Fibroblast of skin of left quadriceps (primary cell): ENCODE measurements around the gene GTSE1.

ENCODE experiments used
- DNase-seq, 2 experiments: peaks; one replicate each; pipeline ENCODE4 v3.0.0-alpha.2; 2013; ENCODE audit warnings: low read depth in 2 of 2

The GTSE1 gene

DNA sequence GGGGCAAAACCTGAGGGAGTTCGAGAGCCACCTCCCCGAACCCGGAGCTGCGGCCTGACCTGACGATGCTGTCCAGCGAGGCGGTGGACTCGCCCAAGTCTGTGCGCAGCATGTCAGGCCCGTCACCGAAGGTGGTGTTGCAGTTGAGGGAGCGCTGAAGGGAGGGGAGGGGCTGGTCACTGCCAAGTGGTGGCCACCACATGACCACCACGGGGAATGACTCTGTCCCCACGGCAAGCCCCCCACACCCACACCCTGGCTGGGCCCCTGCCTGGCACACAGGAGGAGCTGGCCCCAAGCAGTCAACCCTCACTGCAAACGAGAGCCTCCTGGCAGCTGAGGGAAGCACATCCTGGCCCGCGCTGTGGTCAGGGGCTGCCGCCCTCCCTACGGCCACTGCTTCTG, 69.7 kb downstream of the GTSE1 start:
- DNase-seq = no peak

DNA sequence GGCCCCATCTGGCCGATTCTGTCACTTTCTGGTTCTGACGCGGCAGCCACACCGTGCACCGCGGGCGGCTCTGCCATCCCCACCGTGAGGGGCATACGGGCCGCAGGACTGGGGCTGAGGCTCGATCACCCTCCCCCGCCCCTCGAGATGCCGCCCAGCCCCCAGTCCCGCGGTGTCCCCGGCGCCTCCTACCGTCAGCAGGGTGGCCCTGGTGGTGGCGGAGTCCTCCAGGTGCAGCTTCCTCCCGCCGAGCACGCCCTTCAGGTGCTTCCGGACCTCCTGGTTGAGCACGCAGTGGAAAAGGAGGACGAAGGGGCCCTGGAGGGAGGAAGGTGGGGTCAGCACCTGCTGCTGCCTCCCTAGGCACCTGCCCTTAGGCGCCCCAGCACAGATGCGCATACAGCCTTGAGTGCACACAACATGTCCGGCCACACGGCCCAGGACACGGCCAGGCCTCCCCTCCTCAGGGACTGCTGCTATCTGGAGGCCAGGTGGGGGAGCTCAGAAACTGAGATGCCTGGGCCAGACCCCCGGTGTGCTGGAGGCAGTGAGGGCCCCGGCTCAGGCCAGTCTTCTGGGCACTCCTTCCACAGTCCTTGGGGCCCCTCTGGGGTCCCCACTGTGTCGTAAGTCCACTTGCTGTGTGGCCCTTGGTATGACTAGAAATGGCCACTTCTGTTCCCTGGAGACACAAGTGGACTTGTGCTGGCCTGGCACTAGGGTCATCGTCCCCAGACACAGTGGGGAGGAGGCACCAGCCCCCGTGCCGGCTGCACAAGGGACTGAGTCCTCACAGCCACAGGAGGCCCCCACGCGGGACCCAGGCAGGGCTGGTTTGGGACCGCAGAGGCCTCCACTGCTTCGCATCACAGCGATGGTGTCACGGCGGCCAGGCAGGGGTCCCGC, 70.4 kb downstream of the GTSE1 start:
- no peak for DNase-seq

DNA sequence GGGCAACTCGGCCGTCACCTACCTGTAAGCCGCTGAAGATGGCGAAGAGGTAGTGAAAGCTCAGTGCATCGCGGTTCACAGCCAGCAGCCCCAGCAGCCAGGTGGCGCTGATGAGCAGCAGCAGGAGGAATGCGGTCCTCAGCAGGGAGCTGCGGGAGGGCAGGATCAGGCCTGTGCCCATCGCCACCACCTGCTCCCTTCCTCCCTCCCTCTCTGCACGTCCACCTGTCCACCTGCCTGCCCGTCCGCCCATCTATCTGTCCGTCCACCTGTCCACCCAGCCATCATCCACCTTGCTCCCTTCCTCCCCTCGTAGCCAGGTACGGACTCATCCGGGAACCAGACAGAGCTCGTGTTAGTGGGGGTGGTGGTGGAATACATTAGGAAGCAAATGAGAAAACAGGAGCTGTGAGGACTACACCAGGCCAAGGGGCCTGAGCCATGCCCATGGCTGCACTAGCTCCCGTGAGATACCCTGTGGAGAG, 71.1 kb downstream of the GTSE1 start:
- DNase-seq = peak; percentile 5 to 7

DNA sequence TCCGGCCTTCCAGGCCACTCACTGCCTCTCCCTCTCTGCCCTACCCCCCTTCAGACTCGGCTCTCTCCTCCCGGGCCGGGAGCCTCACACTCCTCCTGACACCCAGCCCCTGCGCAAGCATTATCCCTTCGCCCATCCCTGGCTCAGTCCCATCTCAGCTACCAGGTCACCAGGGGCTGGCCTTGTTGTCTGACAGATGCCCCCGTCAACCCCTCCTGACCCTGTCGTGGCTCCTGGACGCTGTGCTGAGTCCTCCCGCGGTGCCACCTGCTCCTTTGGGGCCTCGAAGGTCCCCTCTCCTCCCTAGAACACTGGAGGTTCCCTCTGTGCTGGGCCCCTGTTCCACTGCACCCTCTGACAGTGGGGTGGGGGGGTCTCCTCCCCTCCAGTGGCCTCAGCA, 71.8 kb downstream of the GTSE1 start:
- DNase-seq = no peak

DNA sequence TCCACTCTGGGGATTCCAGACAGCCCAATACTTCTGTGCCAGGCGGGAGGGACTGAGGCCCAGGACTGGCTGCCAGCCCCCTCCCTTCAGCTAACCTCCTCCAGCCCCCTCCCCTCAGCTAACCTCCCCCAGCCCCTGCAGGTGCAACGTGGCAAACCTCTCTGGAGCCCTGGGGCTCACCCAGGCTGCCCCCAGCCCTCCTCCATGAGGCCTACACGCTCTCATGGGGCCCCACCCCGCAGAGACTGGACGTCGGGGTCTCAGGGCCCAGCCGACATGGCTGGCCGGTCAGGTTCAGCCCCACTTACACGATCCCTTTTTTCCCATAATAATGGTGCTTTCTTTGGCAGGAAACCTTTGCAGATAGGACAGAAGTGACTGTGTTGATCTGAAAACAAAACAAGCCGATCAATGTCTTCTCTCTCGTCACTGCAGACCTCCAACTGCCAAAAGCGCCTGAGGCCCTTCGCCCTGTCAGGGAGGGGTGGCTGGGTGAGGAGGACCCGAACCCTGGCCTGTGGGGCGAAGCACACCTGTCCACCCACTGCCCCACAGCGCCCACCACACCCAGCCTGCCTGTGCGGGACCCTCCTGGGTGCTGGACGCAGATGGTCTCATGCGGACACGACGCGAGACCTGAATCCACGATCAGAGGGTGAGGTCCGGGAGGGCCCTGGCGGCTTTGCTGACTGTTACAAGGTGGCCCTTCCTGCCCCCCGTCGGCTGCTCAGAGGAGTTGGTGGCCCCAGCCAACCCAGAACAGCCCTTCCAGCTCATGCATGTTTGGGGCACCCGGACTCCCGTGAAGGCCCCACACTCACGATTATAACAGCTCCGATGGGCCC, 72.4 kb downstream of the GTSE1 start:
- no peak for DNase-seq

DNA sequence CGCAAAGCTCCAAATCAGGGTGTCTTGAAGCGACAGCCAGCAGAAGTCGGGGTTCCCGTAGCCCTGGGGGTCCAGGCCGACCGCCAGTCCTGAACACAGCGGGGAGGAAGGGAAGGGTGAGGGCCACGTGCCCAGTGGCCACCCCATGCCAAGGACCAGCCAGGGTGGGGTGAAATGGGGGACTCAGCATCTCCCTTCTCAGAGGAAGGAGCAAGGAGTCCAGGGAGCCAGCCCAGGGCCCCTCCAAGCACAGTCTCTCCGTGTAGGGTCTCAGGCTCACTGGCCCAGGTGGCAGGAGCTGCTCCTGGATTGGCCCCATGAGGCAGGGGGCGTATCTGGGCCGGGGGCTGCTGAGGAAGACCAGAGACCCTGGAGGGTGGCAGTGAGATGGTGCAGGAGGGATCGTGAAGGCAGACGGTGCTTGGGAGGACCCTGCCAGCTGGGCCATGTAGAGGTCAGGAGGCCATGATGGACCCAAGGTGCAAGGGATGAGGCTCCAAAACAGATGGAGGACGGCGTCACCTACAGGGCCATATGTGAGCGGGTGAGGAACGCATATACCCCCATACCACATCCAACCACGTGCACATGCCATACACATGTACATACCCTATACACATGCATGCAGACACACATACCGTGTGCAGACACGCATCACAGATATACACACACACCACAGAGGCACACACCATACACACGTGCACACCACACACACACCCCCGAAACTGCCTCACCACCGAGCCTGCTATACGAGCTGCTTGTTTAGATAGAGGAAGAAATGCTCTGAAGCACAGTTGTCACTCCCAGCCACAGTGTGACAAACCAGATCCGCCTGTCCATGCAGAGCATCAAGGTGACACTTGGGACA, 73.3 kb downstream of the GTSE1 start:
- DNase-seq = no peak

DNA sequence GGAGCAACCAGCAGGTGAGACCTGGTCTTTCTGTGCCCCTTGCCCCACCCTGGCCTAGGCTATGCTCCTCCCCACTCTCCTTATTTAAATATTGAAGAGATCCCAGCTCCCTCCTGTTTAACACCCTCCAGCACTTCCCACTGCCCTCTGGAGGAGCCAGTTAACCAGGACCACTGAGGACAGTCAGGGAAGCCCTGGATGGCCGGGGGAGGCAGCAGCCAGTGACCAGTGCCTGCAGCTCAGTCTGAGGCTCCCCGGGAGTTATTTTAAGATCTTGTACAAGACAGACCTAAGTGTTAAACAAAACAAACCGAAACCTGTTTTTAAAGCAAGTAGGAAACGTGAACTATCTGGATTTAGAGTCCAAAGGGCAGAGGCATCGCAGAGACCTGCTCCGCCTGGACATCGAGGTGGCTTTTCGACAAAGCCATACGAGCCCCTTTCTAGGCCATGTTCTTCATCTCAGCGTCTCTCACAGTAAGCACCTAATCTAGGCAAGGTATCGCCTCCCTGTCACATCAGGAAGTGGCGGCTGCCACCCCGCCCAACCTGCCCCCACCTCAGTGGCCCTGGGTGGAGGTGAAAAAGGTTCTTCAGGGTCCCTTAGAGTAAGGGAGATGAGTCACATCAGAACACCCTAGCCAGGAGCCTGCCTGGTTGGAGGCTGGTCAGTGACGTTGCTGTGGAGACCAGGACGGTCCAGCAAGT, 74.1 kb downstream of the GTSE1 start:
- no peak for DNase-seq

DNA sequence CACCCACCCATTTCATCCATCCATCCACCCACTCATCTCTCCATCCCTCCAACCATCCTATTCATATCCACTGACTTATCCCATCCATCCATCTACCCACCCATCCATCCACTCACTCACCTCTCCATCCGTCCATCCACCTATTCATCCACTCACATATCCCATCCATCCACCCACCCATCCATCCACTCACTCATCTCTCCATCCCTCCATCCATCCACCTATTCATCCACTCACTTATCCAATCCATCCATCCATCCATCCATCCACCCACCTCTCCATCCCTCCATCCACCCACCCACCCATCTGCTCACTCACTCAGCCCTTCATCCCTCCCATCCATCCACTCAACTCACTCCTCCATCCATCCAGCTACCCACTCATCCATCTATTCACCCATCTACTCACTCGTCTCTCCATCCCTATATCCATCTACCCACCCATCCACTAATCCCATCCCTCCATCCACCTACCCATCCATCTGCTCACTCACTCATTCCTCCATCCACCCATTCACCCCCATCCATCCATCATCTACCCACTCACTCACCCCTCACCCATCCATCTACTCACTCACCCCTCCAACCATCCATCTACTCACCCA, 75.1 kb downstream of the GTSE1 start:
- no peak for DNase-seq

DNA sequence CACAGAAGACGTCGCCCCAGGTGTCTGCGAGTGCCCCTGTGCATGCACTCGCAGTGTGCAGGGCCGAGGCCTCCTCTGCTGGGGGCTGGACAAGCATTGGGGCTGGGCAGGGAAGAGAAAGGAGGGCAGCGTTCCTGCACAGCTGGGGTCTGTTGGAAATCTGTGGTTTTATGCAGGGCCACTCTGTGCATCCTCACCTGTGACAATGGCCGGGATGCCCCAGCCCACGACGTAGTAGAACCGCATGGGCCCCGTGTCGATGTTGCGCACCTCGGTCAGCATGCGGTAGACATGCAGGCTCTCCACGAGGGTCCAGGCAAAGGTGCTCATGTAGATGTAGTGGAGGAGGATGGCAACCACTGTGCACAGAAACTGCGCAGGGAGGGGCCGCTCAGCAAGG, 76.0 kb downstream of the GTSE1 start:
- DNase-seq = no peak

DNA sequence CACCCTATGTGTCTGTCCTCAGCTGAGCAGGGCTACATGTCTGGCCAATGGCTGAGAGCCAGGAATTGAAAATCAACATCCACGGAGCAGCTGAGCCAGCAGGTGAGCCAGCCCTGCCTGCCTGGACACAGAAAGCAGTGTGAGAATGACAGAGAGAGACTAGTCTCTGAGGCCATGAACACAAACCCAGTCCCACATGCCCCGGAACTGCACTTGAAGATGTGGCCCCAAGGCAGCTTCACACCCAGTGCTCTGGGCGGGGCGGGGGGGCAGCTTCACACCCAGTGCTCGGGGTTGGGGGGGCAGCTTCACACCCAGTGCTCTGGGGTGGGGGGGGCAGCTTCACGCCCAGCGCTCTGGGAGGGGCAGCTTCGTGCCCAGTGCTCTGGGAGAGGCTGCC, 76.5 kb downstream of the GTSE1 start:
- DNase-seq = no peak

DNA sequence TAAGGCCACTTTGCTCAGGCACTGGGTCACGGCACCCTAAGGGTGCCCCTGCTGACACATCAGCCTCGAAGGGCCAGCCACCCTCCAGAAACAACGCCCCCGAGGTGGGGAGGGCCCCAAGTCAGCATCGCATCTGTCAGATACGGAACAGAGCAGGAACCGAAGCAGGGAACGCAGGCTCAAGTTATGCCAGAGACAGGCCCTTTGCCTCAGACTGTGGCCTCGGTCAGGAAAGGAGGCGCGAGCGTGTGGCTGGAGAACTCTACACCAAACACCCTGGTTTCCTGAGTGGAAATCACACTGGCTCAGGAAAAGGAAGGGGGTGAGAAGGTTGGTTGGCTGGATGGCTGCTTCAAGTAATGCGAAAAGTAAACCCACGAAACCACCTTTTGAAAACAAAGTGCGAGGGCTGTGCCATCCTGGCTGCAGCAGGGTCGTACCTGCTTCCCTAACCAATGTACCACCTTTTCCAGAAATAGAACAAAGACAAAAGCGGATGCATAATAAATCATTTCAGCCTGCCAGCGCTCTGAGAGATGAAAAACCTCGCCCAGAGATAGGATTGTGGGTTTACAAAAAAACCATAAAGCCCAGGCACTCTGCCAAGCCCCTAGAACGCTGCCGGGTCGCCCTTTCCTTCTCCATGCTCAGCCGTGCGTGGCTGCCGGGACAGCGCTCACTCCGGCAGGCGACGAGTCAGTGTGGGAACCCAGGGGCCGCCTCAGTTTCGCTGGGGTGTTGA, 77.4 kb downstream of the GTSE1 start:
- DNase-seq = no peak

DNA sequence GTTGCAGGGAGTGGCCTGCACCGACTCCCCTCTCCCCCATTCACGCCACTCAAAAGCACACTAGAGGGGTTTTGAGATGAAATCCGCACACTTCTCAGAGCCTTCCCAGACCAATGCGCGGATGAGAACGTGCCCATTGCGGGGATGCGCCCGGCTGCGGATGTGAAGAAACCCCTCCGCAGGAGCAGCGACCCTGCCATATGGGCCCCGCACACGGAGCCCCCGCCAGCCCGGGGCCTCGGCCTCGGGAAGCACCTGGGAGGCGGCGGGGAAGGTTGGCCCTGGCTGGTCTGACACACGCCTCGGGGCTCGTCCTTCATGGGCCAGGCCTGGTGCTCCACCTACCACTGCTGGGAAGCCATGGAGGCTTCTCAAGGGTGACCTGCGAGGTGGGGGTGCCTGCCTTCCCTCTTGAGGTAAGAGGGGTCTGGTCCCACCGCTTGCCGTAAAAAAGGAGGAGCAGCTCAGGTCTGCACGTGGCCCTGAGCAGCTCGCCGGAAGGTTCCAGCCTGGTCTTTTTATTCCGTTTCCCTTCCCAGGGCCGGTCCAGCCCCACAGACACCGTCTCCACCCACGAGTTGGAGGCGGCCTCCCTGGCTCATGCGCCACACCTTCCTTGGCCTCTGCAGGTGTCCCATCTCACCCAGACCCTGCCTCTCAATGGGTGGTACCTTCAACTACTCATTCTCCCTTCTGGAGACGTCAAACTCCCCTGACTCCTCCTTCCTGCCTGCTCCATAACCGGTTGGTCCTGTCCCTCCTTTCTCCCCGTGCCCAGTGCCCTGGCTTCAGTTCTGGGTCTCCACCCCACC, 78.2 kb downstream of the GTSE1 start:
- DNase-seq = no peak

DNA sequence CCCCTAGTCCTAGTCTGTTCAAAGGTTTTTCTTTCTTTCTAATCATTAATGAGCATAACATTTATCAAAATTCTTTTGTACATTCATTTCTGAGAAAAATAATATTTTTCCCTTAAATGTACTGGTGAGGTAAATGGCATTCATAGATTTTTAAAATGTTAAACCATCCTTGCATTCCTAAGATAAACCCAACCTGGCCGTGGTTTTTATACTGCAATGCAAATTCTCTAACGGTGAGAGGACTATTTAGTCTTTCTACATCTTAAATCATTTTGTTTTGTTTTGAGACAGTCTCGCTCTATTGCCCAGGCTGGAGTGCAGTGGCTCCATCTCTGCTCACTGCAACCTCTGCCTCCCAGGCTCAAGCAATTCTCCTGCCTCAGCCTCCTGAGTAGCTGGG, 79.4 kb downstream of the GTSE1 start:
- DNase-seq = no peak

DNA sequence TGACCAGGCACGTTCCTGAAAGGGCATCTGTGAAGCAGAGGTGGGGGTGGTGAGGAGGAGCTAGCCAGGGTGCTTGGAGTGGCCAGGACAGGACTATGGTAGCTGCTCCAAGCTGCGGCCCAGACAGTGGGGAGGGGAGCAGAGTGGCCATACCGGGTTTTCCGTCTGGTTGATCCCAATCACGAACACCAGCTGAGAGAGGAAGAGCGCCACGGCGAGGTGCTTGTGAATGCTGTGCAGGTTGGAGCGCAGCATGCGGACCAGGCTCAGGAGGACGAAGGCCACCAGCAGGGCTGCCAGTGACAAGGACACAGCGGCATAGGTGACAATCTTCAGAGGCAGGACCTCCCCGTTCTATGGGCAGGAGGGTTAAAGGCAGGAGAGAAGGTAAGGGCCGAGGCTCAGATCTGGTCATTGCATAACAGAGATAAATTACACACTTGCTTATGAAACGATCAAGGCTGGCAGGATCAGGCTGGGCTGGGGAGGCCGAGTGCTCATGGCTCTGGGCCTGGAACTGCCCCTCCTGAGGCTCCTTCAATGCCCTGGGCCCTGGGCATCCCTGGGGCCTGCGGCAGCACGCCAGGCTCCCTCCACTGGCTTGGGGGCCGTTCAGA, 80.3 kb downstream of the GTSE1 start:
- DNase-seq = no peak

DNA sequence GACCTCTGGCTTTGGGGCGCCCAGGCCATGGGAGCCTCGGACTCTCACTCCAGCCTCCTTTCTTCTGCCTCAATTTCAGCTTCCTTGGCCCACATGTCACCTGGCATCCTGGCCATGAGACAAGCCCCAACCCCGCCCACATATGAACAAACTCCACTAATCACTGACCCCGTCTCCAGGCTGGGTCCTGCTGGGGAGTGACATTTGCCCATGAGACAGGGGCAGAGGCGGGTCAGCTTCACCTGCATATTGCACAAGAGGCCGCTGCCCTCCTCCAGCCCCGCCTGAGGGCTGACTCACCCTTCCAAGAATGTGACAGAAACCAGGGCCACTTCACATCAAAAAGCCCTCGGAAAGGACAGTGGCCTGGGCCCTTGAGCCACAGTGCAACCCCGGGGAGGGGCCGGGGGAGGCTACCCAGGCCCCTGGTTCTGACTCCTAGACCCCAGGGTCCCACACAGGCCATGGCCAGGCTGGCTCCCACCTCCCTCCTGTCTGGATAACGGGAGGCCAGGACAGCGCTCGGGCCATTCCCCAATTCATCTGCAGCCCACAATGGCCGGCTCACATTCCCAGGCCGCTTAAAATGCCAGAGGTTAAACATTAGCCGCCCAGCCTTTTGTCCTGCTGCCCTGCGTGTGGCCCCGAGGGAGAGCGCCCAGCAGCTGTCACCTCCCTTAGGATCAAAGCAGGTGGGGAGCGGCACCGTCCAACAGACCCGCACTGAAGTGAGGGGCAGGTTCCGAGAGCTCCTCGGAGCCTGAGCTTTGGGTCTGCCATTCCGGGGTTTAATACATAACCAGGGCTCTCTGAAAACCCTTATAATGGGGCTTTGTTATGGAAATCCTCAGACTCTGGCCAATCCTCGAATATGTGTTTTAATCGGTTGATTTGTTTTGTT, 81.1 kb downstream of the GTSE1 start:
- no peak for DNase-seq

DNA sequence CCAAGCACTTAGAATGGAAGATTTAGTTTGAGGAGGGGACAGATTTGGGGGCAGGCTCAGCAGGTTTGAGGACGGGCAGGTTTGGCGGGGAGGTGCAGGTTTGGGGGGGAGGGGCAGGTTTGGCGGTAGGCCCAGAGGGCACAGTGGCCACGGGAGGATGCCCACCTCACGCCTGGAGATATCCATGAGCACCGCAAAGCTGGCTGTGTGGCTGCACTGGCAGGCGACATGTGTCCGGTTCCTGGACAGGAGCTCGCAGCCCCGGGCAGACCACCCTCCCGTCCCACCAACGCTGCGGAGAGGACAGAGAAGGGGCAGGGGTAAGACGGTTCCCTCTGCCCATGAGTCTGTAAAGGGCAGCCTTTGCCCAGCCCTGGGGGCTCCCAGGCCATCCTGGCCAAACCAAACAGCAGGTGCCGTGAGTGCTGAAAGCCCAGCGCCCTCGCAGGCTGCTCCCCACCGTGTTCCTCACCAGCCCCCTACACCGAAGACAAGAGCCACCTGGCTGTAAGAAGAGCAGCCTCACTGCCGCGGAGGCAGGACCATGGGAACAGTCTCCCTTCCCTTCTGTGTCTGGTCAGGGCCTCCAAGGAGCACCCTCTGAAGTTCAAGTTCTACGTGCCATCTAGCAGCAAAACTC, 81.9 kb downstream of the GTSE1 start:
- no peak for DNase-seq
